ENCODE data around the gene EFNB1. TPM values are rescaled to one million over a fixed set of nuclear protein-coding genes. Genes with fewer than 3 reads are reported as not detected.

The EFNB1 gene
- polyA plus RNA-seq, 2 of the 4 experiments (the other 2 are of a cell fraction) = 3.5 to 3.7 TPM

DNA sequence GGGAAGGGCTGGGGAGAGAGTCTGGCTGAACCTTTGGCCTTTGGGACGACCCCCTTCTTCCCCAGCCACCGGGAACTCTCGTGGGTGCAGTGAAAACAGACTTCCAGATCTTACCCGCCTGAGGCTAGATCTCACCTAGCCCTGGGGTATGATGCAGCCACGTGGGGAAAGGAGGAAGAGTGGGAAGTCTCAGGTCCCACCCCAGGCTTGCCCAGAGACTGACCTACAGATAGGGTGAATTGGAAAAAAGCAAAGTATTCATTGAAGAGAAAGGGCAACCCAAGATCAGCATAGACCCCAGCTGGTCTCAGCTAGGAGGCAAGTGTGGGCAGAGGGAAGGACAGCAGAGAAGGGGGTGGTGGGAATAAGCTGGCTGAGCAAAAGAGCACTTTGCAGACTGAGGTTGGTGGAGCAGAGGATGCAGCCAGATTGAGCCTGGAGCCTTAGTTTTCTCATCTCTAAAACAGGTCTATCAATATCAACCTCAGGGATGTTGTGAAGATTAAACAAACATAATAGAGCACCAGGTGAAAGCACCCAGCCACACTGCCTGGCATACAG is 4.2 kb upstream of the EFNB1 start:
- CTCF ChIA-PET = interaction anchor here (1.5 to 16.6 kb wide), 2 partner anchors 91 to 393 kb away, joined by 4 to 327 read pairs; no protein-coding TSS in a partner anchor

More for the DNA sequence above, 4.2 kb upstream of the EFNB1 start:
- peaks cover 5% of the 10 kb centered on the region; the same call in 1 of the 3 replicates for H3K4me1 ChIP-seq
- 10% methylated on average over 5 of the region's 5 CpGs for WGBS (ENCODE audit: missing lambda C conversion rate)
- DNase-seq (ENCODE audit: low read depth in 1 of 2, low spot score in 1 of 2) (no peak), FAIRE-seq (no peak), ATAC-seq (no peak)
- POLR2A ChIA-PET = no interaction called here
- no peak overlapping the region for H3K4me3 ChIP-seq
- no peak for TF ChIP-seq REST (IDR thresholded peaks at IDR 0.05)
- no peak for TF ChIP-seq SMC3 (IDR thresholded peaks at IDR 0.05)
- TF ChIP-seq RCOR1 (IDR thresholded peaks at IDR 0.05; ENCODE audit: low read depth, low read length) = no peak
- TF ChIP-seq TFCP2L1 (CRISPR knock-in tag; IDR thresholded peaks at IDR 0.05) = no peak
- no peak for TF ChIP-seq ZNF302 (CRISPR knock-in tag; IDR thresholded peaks at IDR 0.05)
- TF ChIP-seq HEYL (CRISPR knock-in tag; IDR thresholded peaks at IDR 0.05) = no peak
- TF ChIP-seq POLR2AphosphoS2 (conservative IDR thresholded peaks at IDR 0.05; ENCODE audit: low read length) = no peak
- TF ChIP-seq EP300 (IDR thresholded peaks at IDR 0.05) = no peak
- no peak for TF ChIP-seq ZSCAN20 (CRISPR knock-in tag; IDR thresholded peaks at IDR 0.05)
- TF ChIP-seq RARB (CRISPR knock-in tag; IDR thresholded peaks at IDR 0.05) = no peak
- TF ChIP-seq, protein P1, sequence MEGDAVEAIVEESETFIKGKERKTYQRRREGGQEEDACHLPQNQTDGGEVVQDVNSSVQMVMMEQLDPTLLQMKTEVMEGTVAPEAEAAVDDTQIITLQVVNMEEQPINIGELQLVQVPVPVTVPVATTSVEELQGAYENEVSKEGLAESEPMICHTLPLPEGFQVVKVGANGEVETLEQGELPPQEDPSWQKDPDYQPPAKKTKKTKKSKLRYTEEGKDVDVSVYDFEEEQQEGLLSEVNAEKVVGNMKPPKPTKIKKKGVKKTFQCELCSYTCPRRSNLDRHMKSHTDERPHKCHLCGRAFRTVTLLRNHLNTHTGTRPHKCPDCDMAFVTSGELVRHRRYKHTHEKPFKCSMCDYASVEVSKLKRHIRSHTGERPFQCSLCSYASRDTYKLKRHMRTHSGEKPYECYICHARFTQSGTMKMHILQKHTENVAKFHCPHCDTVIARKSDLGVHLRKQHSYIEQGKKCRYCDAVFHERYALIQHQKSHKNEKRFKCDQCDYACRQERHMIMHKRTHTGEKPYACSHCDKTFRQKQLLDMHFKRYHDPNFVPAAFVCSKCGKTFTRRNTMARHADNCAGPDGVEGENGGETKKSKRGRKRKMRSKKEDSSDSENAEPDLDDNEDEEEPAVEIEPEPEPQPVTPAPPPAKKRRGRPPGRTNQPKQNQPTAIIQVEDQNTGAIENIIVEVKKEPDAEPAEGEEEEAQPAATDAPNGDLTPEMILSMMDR (IDR thresholded peaks at IDR 0.05) = no peak
- TF ChIP-seq, protein P2, sequence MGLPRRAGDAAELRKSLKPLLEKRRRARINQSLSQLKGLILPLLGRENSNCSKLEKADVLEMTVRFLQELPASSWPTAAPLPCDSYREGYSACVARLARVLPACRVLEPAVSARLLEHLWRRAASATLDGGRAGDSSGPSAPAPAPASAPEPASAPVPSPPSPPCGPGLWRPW (IDR thresholded peaks at IDR 0.05) = no peak
- TF ChIP-seq SREBF2 (IDR thresholded peaks at IDR 0.05) = no peak
- no peak for TF ChIP-seq HOXA7 (CRISPR knock-in tag; IDR thresholded peaks at IDR 0.05)
- no peak for TF ChIP-seq PHF8 (IDR thresholded peaks at IDR 0.05; ENCODE audit: borderline replicate concordance, low read depth)
- no peak for TF ChIP-seq ZFP36 (IDR thresholded peaks at IDR 0.05; ENCODE audit: borderline replicate concordance, partially characterized antibody)
- TF ChIP-seq NFE2L2 (conservative IDR thresholded peaks at IDR 0.05; ENCODE audit: low read length) = no peak
- TF ChIP-seq, protein P3, sequence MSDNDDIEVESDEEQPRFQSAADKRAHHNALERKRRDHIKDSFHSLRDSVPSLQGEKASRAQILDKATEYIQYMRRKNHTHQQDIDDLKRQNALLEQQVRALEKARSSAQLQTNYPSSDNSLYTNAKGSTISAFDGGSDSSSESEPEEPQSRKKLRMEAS (IDR thresholded peaks at IDR 0.05) = no peak
- TF ChIP-seq ELK1 (IDR thresholded peaks at IDR 0.05; ENCODE audit: low read depth, low read length) = no peak
- no peak overlapping the region for H3K27ac ChIP-seq
- H3K9me3 ChIP-seq = no peaks in the 10 kb centered on the region
- no peak overlapping the region for H3K4me2 ChIP-seq
